ENCODE data around the gene CCDC43.
"Not testable (repeated sequence)": the region's sequence is repeated elsewhere in the genome, so short reads cannot be mapped to it uniquely, and the experiment has no call there.

Gene CCDC43

DNA sequence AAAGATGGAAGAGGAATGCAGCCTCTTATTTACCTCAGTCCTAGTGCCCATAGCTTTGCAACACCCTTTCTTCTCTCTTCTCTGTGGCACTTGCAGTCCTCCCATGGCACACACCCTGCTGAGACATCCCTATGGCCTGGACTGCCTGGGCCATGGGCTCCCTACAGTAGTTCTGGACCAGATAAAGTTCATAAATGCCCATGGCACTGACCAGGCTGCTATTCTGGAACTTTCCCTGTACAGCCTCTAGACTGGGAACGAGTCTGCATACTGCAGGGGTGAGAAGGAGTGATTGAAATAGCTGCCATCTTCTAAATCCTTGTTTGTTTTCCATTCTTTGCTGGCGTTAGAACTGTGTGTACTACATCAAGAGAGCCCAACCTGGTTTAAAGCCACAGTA is 44.7 kb upstream of the CCDC43 start:
- Histone ChIP-seq H3K4me2 (ENCODE audit: low read depth, low read length, poor library complexity, severe bottlenecking) (no peak overlapping the region), H3K27ac (ENCODE audit: low read depth, low read length) (no peak overlapping the region), H3K36me3 (ENCODE audit: low read length) (no peaks in the 10 kb centered on the region), H2AFZ (ENCODE audit: low read depth, low read length, severe bottlenecking) (no peak overlapping the region), H3K9me2 (replicated peaks; ENCODE audit: insufficient read depth, low read length) (no peaks in the 10 kb centered on the region), H3K79me2 (ENCODE audit: insufficient read depth, low read length) (no peaks in the 10 kb centered on the region), H3K9ac (ENCODE audit: low read length) (no peak overlapping the region), H3K27me3 (ENCODE audit: low read length) (no peaks in the 10 kb centered on the region), H3K9me3 (ENCODE audit: insufficient read depth, low read length) (no peaks in the 10 kb centered on the region), H3F3A (ENCODE audit: insufficient read depth) (no peaks in the 10 kb centered on the region), H3K4me3 (ENCODE audit: insufficient read depth, low read length, poor library complexity, severe bottlenecking) (no peak overlapping the region), H4K20me1 (ENCODE audit: low read depth, low read length) (no peaks in the 10 kb centered on the region)
- no peak for TF ChIP-seq EZH2phosphoT487 (conservative IDR thresholded peaks at IDR 0.05; ENCODE audit: low read length)

DNA sequence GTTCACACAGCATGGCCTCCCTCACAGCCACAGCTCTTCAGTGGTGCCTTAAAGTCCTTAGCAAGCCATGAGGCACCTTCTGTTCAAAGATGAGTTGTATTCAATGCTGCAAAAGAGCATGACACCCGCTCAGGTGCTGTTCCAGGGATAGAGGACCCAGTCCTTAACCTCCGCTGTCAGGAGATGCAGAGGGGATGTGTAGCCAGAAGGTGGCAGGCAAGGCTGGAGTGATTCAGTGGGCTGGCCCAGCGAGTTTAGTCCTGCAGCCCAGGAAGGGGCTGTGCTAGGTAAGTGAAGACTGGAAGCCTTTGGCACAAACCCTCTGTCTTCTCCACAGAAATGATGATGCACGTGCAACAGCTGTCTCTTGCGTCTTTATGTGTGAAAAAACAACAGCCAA is 44.2 kb upstream of the CCDC43 start:
- Histone ChIP-seq H3K36me3 (ENCODE audit: low read length) (no peaks in the 10 kb centered on the region), H3K4me2 (ENCODE audit: low read depth, low read length, poor library complexity, severe bottlenecking) (no peak overlapping the region), H3K4me3 (ENCODE audit: insufficient read depth, low read length, poor library complexity, severe bottlenecking) (no peak overlapping the region), H3K9me2 (replicated peaks; ENCODE audit: insufficient read depth, low read length) (no peaks in the 10 kb centered on the region), H3F3A (ENCODE audit: insufficient read depth) (no peaks in the 10 kb centered on the region), H3K27ac (ENCODE audit: low read depth, low read length) (no peak overlapping the region), H2AFZ (ENCODE audit: low read depth, low read length, severe bottlenecking) (no peak overlapping the region), H3K27me3 (ENCODE audit: low read length) (no peaks in the 10 kb centered on the region), H4K20me1 (ENCODE audit: low read depth, low read length) (no peaks in the 10 kb centered on the region), H3K9ac (ENCODE audit: low read length) (no peak overlapping the region), H3K9me3 (ENCODE audit: insufficient read depth, low read length) (no peaks in the 10 kb centered on the region), H3K79me2 (ENCODE audit: insufficient read depth, low read length) (no peaks in the 10 kb centered on the region)
- TF ChIP-seq CTCF (IDR thresholded peaks at IDR 0.05; ENCODE audit: insufficient read depth, low read length, poor library complexity, severe bottlenecking) (no peak), EZH2phosphoT487 (conservative IDR thresholded peaks at IDR 0.05; ENCODE audit: low read length) (no peak)

- H3K9me3 ChIP-seq (ENCODE audit: insufficient read depth, low read length); H3K9me2 ChIP-seq (replicated peaks; ENCODE audit: insufficient read depth, low read length); H3K9ac ChIP-seq (ENCODE audit: low read length); H3K36me3 ChIP-seq (ENCODE audit: low read length); H3K4me2 ChIP-seq (ENCODE audit: low read depth, low read length, poor library complexity, severe bottlenecking); H3K4me3 ChIP-seq (ENCODE audit: insufficient read depth, low read length, poor library complexity, severe bottlenecking); H3K27ac ChIP-seq (ENCODE audit: low read depth, low read length); H4K20me1 ChIP-seq (ENCODE audit: low read depth, low read length); H3F3A ChIP-seq (ENCODE audit: insufficient read depth); H3K27me3 ChIP-seq (ENCODE audit: low read length); H3K79me2 ChIP-seq (ENCODE audit: insufficient read depth, low read length); H2AFZ ChIP-seq (ENCODE audit: low read depth, low read length, severe bottlenecking): not testable (repeated sequence)
These were observed 36.5 kb upstream of the CCDC43 start for GRCh38 chr17:44726121-44726520.

GRCh38 chr17:44722254-44722653 is 32.7 kb upstream of the CCDC43 start:
- Histone ChIP-seq H3K27me3 (ENCODE audit: low read length) (no peaks in the 10 kb centered on the region), H3K36me3 (ENCODE audit: low read length) (no peaks in the 10 kb centered on the region), H3F3A (ENCODE audit: insufficient read depth) (no peaks in the 10 kb centered on the region), H3K27ac (ENCODE audit: low read depth, low read length) (no peak overlapping the region), H3K9me3 (ENCODE audit: insufficient read depth, low read length) (no peaks in the 10 kb centered on the region), H3K9me2 (replicated peaks; ENCODE audit: insufficient read depth, low read length) (no peaks in the 10 kb centered on the region), H4K20me1 (ENCODE audit: low read depth, low read length) (no peaks in the 10 kb centered on the region), H3K79me2 (ENCODE audit: insufficient read depth, low read length) (no peaks in the 10 kb centered on the region), H2AFZ (ENCODE audit: low read depth, low read length, severe bottlenecking) (no peak overlapping the region), H3K4me2 (ENCODE audit: low read depth, low read length, poor library complexity, severe bottlenecking) (no peak overlapping the region), H3K9ac (ENCODE audit: low read length) (no peak overlapping the region), H3K4me3 (ENCODE audit: insufficient read depth, low read length, poor library complexity, severe bottlenecking) (no peak overlapping the region)
- TF ChIP-seq EZH2phosphoT487 (conservative IDR thresholded peaks at IDR 0.05; ENCODE audit: low read length), result no peak
- TF ChIP-seq CTCF (IDR thresholded peaks at IDR 0.05; ENCODE audit: insufficient read depth, low read length, poor library complexity, severe bottlenecking), result no peak
